Peyer's patch (tissue), 4 donors: ENCODE measurements around the gene ABCA6. TPM values are rescaled to one million over a fixed set of nuclear protein-coding genes. Genes with fewer than 3 reads are reported as not detected.

Source experiments
- DNase-seq, 3 donors: peaks; one replicate each; pipeline ENCODE4 v3.0.0-alpha.2; 2017 to 2019
- H3K27ac ChIP-seq, 4 donors: fragments of 200-600 bp; sonication (generic); one replicate each; pipeline ENCODE4 v1.5.1; 2016 to 2019
- H3K27me3 ChIP-seq, 2 donors: fragments of 200-600 bp; sonication (generic); one replicate each; pipeline ENCODE4 v1.5.1; 2019
- H3K36me3 ChIP-seq, 3 donors: fragments of 200-600 bp; sonication (generic); one replicate each; pipeline ENCODE4 v1.5.1; 2016 to 2019
- H3K4me1 ChIP-seq, 4 donors: fragments of 200-600 bp; sonication (generic); one replicate each; pipeline ENCODE4 v1.5.1; 2016 to 2019
- H3K4me3 ChIP-seq, 4 donors: fragments of 200-600 bp; sonication (generic); 1 replicate in 3 of 4; 2 replicates in 1 of 4; pipeline ENCODE4 v1.5.1; 2016 to 2019; ENCODE audit warnings: mild to moderate bottlenecking in 1 of 4
- H3K9me3 ChIP-seq, 4 donors: fragments of 200-600 bp; sonication (generic); one replicate each; pipeline ENCODE4 v1.5.1; 2016 to 2019; ENCODE audit warnings: mild to moderate bottlenecking in 1 of 4
- POLR2A ChIP-seq, 2 donors: fragments of 450-650 bp; IDR thresholded peaks; one replicate each; pipeline ENCODE4 v1.5.1; 2017; ENCODE audit warnings: antibody characterized with exemption in 2 of 2, mild to moderate bottlenecking in 2 of 2, moderate library complexity in 2 of 2
- total RNA-seq, 4 donors: library from RNA; depleted of rRNA; stranded (reverse); fragments of >200 nt; gene quantifications; one replicate each; pipeline ENCODE4 v1.1.0, GENCODE V29; 2016
- TF ChIP-seq, protein P1 (sequence below), 6 experiments: fragments of 450-650 bp in 4 of 6; fragments of 200-600 bp in 2 of 6; sonication (generic) in 1 of 6; IDR thresholded peaks; one replicate each; pipeline ENCODE4 v1.5.1; 2017 to 2019; ENCODE audit warnings: antibody characterized with exemption in 6 of 6, mild to moderate bottlenecking in 3 of 6, moderate library complexity in 1 of 6

Gene ABCA6
- total RNA-seq, 4 donors from 2014 or later, result 23.8 to 59.4 (median 41.1) TPM

DNA sequence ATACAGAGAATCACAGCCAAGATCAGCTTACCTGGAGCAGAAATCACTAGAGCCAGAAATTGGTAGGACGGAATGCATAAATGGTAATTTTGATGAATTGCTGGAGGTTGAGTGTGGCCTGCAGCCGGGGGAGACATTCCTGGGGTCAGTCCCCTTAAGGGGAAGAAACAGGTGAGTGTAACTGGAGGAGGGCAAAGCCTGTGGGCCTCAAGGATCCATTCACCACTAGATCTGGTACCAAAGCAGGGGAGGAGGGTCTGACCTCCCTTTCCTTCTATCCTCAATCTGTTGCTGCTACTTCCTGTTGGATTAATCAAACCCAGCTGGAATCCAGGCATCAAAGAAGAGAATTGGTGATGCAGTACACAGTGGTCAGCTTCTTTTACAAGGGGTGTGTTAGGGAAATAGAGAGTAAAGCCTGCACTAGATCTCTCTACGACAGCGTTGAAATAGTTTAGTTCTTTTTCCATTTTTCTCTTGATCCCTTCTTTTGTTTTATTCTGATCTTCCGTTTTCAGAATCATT lies 72.4 kb downstream of the ABCA6 start:
- no peak for DNase-seq
- no peak for TF ChIP-seq POLR2A (IDR thresholded peaks at IDR 0.05)
- TF ChIP-seq, protein P1, sequence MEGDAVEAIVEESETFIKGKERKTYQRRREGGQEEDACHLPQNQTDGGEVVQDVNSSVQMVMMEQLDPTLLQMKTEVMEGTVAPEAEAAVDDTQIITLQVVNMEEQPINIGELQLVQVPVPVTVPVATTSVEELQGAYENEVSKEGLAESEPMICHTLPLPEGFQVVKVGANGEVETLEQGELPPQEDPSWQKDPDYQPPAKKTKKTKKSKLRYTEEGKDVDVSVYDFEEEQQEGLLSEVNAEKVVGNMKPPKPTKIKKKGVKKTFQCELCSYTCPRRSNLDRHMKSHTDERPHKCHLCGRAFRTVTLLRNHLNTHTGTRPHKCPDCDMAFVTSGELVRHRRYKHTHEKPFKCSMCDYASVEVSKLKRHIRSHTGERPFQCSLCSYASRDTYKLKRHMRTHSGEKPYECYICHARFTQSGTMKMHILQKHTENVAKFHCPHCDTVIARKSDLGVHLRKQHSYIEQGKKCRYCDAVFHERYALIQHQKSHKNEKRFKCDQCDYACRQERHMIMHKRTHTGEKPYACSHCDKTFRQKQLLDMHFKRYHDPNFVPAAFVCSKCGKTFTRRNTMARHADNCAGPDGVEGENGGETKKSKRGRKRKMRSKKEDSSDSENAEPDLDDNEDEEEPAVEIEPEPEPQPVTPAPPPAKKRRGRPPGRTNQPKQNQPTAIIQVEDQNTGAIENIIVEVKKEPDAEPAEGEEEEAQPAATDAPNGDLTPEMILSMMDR (IDR thresholded peaks at IDR 0.05), result no peak
- no peak overlapping the region for H3K27ac ChIP-seq

DNA sequence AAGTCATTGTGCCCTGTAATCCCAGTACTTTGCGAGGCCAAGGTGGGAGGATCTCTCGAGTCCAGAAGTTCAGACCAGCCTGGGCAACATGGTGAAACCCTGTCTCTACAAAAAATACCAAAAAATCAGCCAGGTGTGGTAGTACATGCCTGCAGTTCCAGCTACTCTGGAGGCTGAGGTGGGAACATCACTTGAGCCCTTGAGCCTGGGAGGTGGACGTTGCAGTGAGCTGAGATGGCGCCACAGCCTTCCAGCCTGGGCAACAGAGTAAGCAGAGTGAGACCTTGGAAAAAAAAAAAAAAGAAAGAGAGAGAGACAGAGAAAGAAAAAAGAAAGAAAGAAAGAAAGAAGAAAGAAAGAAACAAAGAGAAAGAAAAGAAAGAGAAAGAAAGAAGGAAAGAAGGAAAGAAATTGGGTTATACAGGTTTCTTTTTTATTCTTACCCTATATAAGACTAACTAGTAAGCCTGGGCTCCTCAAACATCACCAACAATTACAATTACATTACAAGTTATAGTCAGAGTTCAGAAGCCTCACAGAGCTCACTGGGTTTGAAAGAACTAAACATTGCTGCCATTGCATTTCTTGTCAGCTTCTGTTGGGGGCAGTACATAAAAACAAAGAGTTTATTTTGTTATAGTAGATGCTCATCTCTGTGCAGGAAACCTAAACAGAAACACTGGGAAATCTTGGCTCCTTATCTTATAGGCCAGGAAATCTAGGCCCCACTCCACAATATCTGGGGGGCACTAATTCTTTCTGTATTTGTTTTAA lies 74.2 kb downstream of the ABCA6 start:
- Histone ChIP-seq H3K4me3 (no peak overlapping the region), H3K36me3 (no peaks in the 10 kb centered on the region), H3K27me3 (no peaks in the 10 kb centered on the region), H3K9me3 (no peaks in the 10 kb centered on the region), H3K27ac (no peak overlapping the region), H3K4me1 (no peaks in the 10 kb centered on the region)
- no peak for DNase-seq
- TF ChIP-seq POLR2A (IDR thresholded peaks at IDR 0.05), result no peak
- TF ChIP-seq, protein P1 (IDR thresholded peaks at IDR 0.05), result no peak

More for the DNA sequence above, 72.4 kb downstream of the ABCA6 start:
- Histone ChIP-seq H3K36me3 (no peaks in the 10 kb centered on the region), H3K4me1 (no peaks in the 10 kb centered on the region), H3K4me3 (no peak overlapping the region), H3K9me3 (no peaks in the 10 kb centered on the region), H3K27me3 (no peaks in the 10 kb centered on the region)

- Histone ChIP-seq H3K27ac (no peak overlapping the region), H3K9me3 (no peaks in the 10 kb centered on the region), H3K4me3 (no peak overlapping the region), H3K36me3 (no peaks in the 10 kb centered on the region), H3K4me1 (no peaks in the 10 kb centered on the region), H3K27me3 (no peaks in the 10 kb centered on the region)
- no peak for TF ChIP-seq POLR2A (IDR thresholded peaks at IDR 0.05)
- TF ChIP-seq, protein P1 (IDR thresholded peaks at IDR 0.05), result no peak
- no peak for DNase-seq
Measured at GRCh38 chr17:69066482-69066881, 75.2 kb downstream of the ABCA6 start.

GRCh38 chr17:69065113-69065512 lies 76.6 kb downstream of the ABCA6 start:
- no peaks in the 10 kb centered on the region for H3K4me1 ChIP-seq
- H3K4me3 ChIP-seq, result no peak overlapping the region
- H3K27me3 ChIP-seq, result no peaks in the 10 kb centered on the region
- H3K9me3 ChIP-seq, result no peaks in the 10 kb centered on the region
- no peak for DNase-seq
- H3K36me3 ChIP-seq, result no peaks in the 10 kb centered on the region
- TF ChIP-seq, protein P1 (IDR thresholded peaks at IDR 0.05), result no peak
- no peak for TF ChIP-seq POLR2A (IDR thresholded peaks at IDR 0.05)
- H3K27ac ChIP-seq, result no peak overlapping the region

DNA sequence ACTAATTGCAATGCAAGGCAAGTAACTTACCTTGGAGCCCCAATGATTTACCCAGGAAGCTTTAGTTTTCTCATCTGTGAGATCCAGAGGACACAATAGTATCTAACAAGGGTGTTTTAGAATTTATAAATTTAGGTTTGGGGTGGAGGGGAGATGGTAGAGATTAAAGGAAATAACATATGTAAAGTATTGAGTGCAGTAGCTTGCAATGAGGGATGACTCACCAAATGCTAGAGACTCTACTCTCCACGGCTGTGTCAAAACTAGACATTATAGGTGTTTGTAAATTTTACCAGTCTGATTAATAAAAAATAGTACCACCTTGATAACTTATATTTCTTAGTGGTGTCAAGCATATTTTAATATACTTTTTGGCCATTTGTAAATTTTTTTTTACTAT lies 77.2 kb downstream of the ABCA6 start:
- no peak for DNase-seq
- Histone ChIP-seq H3K4me3 (no peak overlapping the region), H3K4me1 (no peaks in the 10 kb centered on the region), H3K27ac (no peak overlapping the region), H3K9me3 (no peaks in the 10 kb centered on the region), H3K36me3 (no peaks in the 10 kb centered on the region), H3K27me3 (no peaks in the 10 kb centered on the region)
- no peak for TF ChIP-seq POLR2A (IDR thresholded peaks at IDR 0.05)
- TF ChIP-seq, protein P1 (IDR thresholded peaks at IDR 0.05), result no peak
